ENCODE data around the gene FLNA. TPM values are rescaled to one million over a fixed set of nuclear protein-coding genes. Genes with fewer than 3 reads are reported as not detected.
A peak's percentile ranks its signal among the peaks of the same experiment; 100 is the strongest.

The FLNA gene
- total and polyA plus RNA-seq, 9 of the 15 experiments (the other 6 are each of a cell fraction or from before 2014, with no cell fraction given), result 6.2 to 735 (median 135) TPM

- ATAC-seq (peak; percentile 55), FAIRE-seq (peak; percentile 84), DNase-seq (ENCODE audit: extremely low read depth in 1 of 4, low spot score in 3 of 4) (peak in 1 of 4 experiments; percentile 67)
- intact Hi-C loops (cut with micrococcal nuclease), result no loop called here
- no peak overlapping the region for H2AFZ ChIP-seq (ENCODE audit: low read depth, low read length)
- H3K27me3 ChIP-seq (ENCODE audit: control insufficient read depth in 2 of 2, insufficient read depth in 2 of 2, low read length in 2 of 2), result no peaks in the 10 kb centered on the region
- 32% methylated on average over 4 of the region's 6 CpGs for WGBS (ENCODE audit: insufficient coverage, low coverage, missing lambda C conversion rate)
- H3K4me1 ChIP-seq (replicated peaks in 1 of 2; ENCODE audit: control insufficient read depth in 2 of 2, insufficient read depth in 2 of 2, low read length in 2 of 2), result peaks cover 5 to 22% of the 10 kb centered on the region in 2 experiments; a peak in 3 of 5 replicates
- H3K4me3 ChIP-seq, result no peak overlapping the region; the same call in 1 of the 2 replicates
- peaks cover 35% of the 10 kb centered on the region for H3K36me3 ChIP-seq (ENCODE audit: control insufficient read depth, insufficient read depth, low read length)
- no peaks in the 10 kb centered on the region for H3K9me1 ChIP-seq (ENCODE audit: control insufficient read depth, insufficient read depth, low read length)
- CTCF ChIA-PET (ENCODE audit: low intra/inter-chr PET ratio), result interaction anchor here (3.3 kb wide), 1 partner anchor 133 kb away, joined by 17 read pairs; no protein-coding TSS in a partner anchor
- no TSS peak for BruUV-seq (replicated peaks)
- peak overlapping the region; percentile 48; the same call in 2 of the 3 replicates for H3K27ac ChIP-seq (ENCODE audit: extremely low read depth, low read depth, low read length)
- H3K4me2 ChIP-seq (ENCODE audit: insufficient read depth, low read length), result peak overlapping the region; percentile 20
- POLR2A ChIA-PET, result interaction anchor here (0.6 to 6.0 kb wide), 18 partner anchors 9 to 317 kb away, joined by 3 to 85 read pairs (median 4); partner anchors contain the start of genes ATP6AP1, DNASE1L1, EMD and FAM3A
- peak overlapping the region in 1 of 2 experiments; percentile 16; a peak in 1 of 4 replicates for H3K9ac ChIP-seq (ENCODE audit: insufficient read depth in 1 of 2, low read depth in 2 of 2, low read length in 2 of 2)
- in situ Hi-C loops (cut with MboI), result loop anchor here (10.0 kb wide), 1 partner anchor 134 kb away; no protein-coding TSS in a partner anchor
- H3K9me3 ChIP-seq (replicated peaks; ENCODE audit: control insufficient read depth, insufficient read depth, low read depth, low read length), result no peaks in the 10 kb centered on the region; the same call in 1 of the 2 replicates
- H4K20me1 ChIP-seq (replicated peaks; ENCODE audit: control insufficient read depth, insufficient read depth, low read length), result peaks cover 13% of the 10 kb centered on the region
- peaks cover 42% of the 10 kb centered on the region for H3K79me2 ChIP-seq (ENCODE audit: control insufficient read depth, insufficient read depth, low read length)
- TF ChIP-seq ZC3H11A (IDR thresholded peaks at IDR 0.05; ENCODE audit: low read depth, low read length), result no peak
- peak; percentile 91 for TF ChIP-seq ZBED1 (IDR thresholded peaks at IDR 0.05)
- no peak for TF ChIP-seq ZNF316 (IDR thresholded peaks at IDR 0.05)
- no peak for TF ChIP-seq NFE2 (IDR thresholded peaks at IDR 0.05; ENCODE audit: low read depth)
- TF ChIP-seq E2F8 (IDR thresholded peaks at IDR 0.05; ENCODE audit: low read depth, partially characterized antibody), result peak; percentile 83
- TF ChIP-seq CHD4 (IDR thresholded peaks at IDR 0.05; ENCODE audit: insufficient read depth, insufficient replicate concordance, low read depth, low read length, poor library complexity, severe bottlenecking), result no peak
- no peak for TF ChIP-seq CBX8 (IDR thresholded peaks at IDR 0.05; ENCODE audit: borderline replicate concordance, extremely low read depth, low read depth, low read length, poor library complexity, severe bottlenecking)
- no peak for TF ChIP-seq RREB1 (CRISPR knock-in tag; IDR thresholded peaks at IDR 0.05)
- no peak for TF ChIP-seq ZNF785 (CRISPR knock-in tag; IDR thresholded peaks at IDR 0.05)
- no peak for TF ChIP-seq ZNF699 (CRISPR knock-in tag; IDR thresholded peaks at IDR 0.05; ENCODE audit: insufficient replicate concordance)
- no peak; the same call in 1 of the 2 replicates for TF ChIP-seq TCF3 (CRISPR knock-in tag; IDR thresholded peaks at IDR 0.05)
- TF ChIP-seq NR4A1 (CRISPR knock-in tag; IDR thresholded peaks at IDR 0.05), result no peak
- no peak for TF ChIP-seq NR4A1 (tag; IDR thresholded peaks at IDR 0.05)
Observed at GRCh38 chrX:154401045-154401799, 26.8 kb upstream of the FLNA start.
